H1 (cell line): ENCODE measurements around the gene RBBP6. TPM values are rescaled to one million over a fixed set of nuclear protein-coding genes. Genes with fewer than 3 reads are reported as not detected.

Experiments used
- ATF2 ChIP-seq: IDR thresholded peaks from 2 replicates; pipeline ENCODE4 v1.6.1; 2012; ENCODE audit warnings: low read length, inconsistent platforms
- ATF3 ChIP-seq: IDR thresholded peaks from 2 replicates; pipeline ENCODE4 v1.6.1; 2011; ENCODE audit warnings: low read depth, mild to moderate bottlenecking, low read length; ENCODE audit not compliant: insufficient read depth
- BACH1 ChIP-seq: IDR thresholded peaks from 2 replicates; pipeline ENCODE4 v1.6.1; 2012; ENCODE audit warnings: low read length, improper control_type of control experiment
- BCL11A ChIP-seq, 2 experiments: IDR thresholded peaks; one replicate each; pipeline ENCODE4 v1.6.1; 2011; ENCODE audit warnings: low read depth in 2 of 2, low read length in 2 of 2, mild to moderate bottlenecking in 2 of 2
- CBX5 ChIP-seq: fragments of 300-800, 300-1000 bp; sonication (generic); IDR thresholded peaks from 2 replicates; pipeline ENCODE4 v1.7.1; 2016; ENCODE audit warnings: antibody characterized with exemption, low read length, low read depth
- RXRA ChIP-seq: IDR thresholded peaks from 2 replicates; pipeline ENCODE4 v1.6.1; 2011; ENCODE audit warnings: low read depth, mild to moderate bottlenecking, low read length, moderate library complexity; ENCODE audit not compliant: insufficient read depth
- SUZ12 ChIP-seq: fragments of 200-600 bp; sonication (generic); IDR thresholded peaks from 2 replicates; pipeline ENCODE4 v1.6.1; 2012; ENCODE audit warnings: mild to moderate bottlenecking, inconsistent platforms, low read length, moderate library complexity, mixed read lengths
- polyA plus RNA-seq, 7 experiments: library from polyadenylated mRNA; depleted of rRNA in 3 of 7; stranded (reverse) in 5 of 7; unstranded in 2 of 7; fragments of >200 nt in 5 of 7; fragments of 200-250 nt in 2 of 7; gene quantifications; 1 replicate in 5 of 7; 2 replicates in 1 of 7; 4 replicates in 1 of 7; pipeline versions ENCODE4 v1.2.1 to v1.2.3, GENCODE V29; 2011 to 2013; ENCODE audit warnings: missing spikeins in 2 of 7, mixed read lengths in 2 of 7
- total RNA-seq: library from RNA; stranded (reverse); fragmentation: NEBNext Ultra II Directional; extraction: Animal tissue kit (Norgen Biotek cat#: 25700); gene quantifications from 2 replicates; pipeline ENCODE4 v1.2.1, GENCODE V29; 2021
- TF ChIP-seq, protein P1 (sequence below): fragments of 300-600 bp; sonication (generic); IDR thresholded peaks from 2 replicates; pipeline ENCODE4 v1.7.1; 2012; ENCODE audit warnings: low read length, moderate library complexity, mild to moderate bottlenecking, inconsistent platforms; ENCODE audit not compliant: insufficient replicate concordance
- TF ChIP-seq, protein P2 (sequence below): IDR thresholded peaks from 2 replicates; pipeline ENCODE4 v1.6.1; 2012; ENCODE audit warnings: inconsistent platforms

RBBP6 gene
- total and polyA plus RNA-seq, 2 of the 8 experiments (the other 6 are each of a cell fraction or from before 2014, with no cell fraction given) = 22.5 to 54.5 TPM

DNA sequence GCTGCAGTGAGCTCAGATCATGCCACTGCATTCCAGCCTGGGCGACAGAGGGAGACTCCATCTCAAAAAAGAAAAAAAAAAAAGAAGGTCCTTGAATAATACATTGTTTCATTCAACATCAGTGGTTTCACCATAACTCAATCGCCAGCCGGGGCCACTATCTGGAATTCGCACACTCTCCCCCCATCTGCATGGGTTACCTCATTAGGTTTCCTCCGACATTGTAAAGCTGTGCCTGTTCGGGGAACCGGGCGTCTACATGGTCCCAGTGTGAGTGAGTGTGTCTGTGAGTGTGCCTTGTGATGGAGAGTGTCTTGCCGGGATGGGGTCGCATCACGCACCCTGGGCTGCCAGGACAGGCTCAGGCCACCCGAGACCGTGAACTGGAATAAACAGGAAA is 16.6 kb upstream of the RBBP6 start (continued):
- TF ChIP-seq, protein P1, sequence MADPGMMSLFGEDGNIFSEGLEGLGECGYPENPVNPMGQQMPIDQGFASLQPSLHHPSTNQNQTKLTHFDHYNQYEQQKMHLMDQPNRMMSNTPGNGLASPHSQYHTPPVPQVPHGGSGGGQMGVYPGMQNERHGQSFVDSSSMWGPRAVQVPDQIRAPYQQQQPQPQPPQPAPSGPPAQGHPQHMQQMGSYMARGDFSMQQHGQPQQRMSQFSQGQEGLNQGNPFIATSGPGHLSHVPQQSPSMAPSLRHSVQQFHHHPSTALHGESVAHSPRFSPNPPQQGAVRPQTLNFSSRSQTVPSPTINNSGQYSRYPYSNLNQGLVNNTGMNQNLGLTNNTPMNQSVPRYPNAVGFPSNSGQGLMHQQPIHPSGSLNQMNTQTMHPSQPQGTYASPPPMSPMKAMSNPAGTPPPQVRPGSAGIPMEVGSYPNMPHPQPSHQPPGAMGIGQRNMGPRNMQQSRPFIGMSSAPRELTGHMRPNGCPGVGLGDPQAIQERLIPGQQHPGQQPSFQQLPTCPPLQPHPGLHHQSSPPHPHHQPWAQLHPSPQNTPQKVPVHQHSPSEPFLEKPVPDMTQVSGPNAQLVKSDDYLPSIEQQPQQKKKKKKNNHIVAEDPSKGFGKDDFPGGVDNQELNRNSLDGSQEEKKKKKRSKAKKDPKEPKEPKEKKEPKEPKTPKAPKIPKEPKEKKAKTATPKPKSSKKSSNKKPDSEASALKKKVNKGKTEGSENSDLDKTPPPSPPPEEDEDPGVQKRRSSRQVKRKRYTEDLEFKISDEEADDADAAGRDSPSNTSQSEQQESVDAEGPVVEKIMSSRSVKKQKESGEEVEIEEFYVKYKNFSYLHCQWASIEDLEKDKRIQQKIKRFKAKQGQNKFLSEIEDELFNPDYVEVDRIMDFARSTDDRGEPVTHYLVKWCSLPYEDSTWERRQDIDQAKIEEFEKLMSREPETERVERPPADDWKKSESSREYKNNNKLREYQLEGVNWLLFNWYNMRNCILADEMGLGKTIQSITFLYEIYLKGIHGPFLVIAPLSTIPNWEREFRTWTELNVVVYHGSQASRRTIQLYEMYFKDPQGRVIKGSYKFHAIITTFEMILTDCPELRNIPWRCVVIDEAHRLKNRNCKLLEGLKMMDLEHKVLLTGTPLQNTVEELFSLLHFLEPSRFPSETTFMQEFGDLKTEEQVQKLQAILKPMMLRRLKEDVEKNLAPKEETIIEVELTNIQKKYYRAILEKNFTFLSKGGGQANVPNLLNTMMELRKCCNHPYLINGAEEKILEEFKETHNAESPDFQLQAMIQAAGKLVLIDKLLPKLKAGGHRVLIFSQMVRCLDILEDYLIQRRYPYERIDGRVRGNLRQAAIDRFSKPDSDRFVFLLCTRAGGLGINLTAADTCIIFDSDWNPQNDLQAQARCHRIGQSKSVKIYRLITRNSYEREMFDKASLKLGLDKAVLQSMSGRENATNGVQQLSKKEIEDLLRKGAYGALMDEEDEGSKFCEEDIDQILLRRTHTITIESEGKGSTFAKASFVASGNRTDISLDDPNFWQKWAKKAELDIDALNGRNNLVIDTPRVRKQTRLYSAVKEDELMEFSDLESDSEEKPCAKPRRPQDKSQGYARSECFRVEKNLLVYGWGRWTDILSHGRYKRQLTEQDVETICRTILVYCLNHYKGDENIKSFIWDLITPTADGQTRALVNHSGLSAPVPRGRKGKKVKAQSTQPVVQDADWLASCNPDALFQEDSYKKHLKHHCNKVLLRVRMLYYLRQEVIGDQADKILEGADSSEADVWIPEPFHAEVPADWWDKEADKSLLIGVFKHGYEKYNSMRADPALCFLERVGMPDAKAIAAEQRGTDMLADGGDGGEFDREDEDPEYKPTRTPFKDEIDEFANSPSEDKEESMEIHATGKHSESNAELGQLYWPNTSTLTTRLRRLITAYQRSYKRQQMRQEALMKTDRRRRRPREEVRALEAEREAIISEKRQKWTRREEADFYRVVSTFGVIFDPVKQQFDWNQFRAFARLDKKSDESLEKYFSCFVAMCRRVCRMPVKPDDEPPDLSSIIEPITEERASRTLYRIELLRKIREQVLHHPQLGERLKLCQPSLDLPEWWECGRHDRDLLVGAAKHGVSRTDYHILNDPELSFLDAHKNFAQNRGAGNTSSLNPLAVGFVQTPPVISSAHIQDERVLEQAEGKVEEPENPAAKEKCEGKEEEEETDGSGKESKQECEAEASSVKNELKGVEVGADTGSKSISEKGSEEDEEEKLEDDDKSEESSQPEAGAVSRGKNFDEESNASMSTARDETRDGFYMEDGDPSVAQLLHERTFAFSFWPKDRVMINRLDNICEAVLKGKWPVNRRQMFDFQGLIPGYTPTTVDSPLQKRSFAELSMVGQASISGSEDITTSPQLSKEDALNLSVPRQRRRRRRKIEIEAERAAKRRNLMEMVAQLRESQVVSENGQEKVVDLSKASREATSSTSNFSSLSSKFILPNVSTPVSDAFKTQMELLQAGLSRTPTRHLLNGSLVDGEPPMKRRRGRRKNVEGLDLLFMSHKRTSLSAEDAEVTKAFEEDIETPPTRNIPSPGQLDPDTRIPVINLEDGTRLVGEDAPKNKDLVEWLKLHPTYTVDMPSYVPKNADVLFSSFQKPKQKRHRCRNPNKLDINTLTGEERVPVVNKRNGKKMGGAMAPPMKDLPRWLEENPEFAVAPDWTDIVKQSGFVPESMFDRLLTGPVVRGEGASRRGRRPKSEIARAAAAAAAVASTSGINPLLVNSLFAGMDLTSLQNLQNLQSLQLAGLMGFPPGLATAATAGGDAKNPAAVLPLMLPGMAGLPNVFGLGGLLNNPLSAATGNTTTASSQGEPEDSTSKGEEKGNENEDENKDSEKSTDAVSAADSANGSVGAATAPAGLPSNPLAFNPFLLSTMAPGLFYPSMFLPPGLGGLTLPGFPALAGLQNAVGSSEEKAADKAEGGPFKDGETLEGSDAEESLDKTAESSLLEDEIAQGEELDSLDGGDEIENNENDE = no peak
- TF ChIP-seq, protein P2, sequence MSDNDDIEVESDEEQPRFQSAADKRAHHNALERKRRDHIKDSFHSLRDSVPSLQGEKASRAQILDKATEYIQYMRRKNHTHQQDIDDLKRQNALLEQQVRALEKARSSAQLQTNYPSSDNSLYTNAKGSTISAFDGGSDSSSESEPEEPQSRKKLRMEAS = no peak
- TF ChIP-seq ATF3 (no peak), SUZ12 (no peak), BACH1 (no peak), BCL11A (IDR thresholded peaks at IDR 0.05; ENCODE audit: low read depth in 2 of 2, low read length in 2 of 2) (no peak), ATF2 (no peak), RXRA (no peak), CBX5 (no peak)
